ENCODE results near the gene STBD1. TPM values are rescaled to one million over a fixed set of nuclear protein-coding genes. Genes with fewer than 3 reads are reported as not detected.

STBD1 gene
- total RNA-seq, 3 donors from 2014 or later: 11.9 to 34.3 (median 19.7) TPM

GRCh38 chr4:76272582-76272981 is 34.0 kb upstream of the STBD1 start:
- intact Hi-C loops (cut with DNase I, micrococcal nuclease): no loop called here
- Histone ChIP-seq H3K9me3 (no peaks in the 10 kb centered on the region), H3K36me3 (ENCODE audit: low read depth) (no peaks in the 10 kb centered on the region), H3K4me1 (ENCODE audit: low read depth) (peaks cover 4% of the 10 kb centered on the region), H3K4me3 (no peak overlapping the region)
- no peak for TF ChIP-seq CTCF (IDR thresholded peaks at IDR 0.05)
- DNase-seq (no peak), ATAC-seq (no peak)

GRCh38 chr4:76272999-76273398 is 33.5 kb upstream of the STBD1 start:
- H3K9me3 ChIP-seq: no peaks in the 10 kb centered on the region
- H3K4me3 ChIP-seq: no peak overlapping the region
- TF ChIP-seq CTCF (IDR thresholded peaks at IDR 0.05): no peak
- intact Hi-C loops (cut with DNase I, micrococcal nuclease): no loop called here
- DNase-seq: no peak
- H3K36me3 ChIP-seq (ENCODE audit: low read depth): no peaks in the 10 kb centered on the region
- ATAC-seq: no peak
- peaks cover 6% of the 10 kb centered on the region for H3K4me1 ChIP-seq (ENCODE audit: low read depth)

- H3K4me3 ChIP-seq: no peak overlapping the region
- H3K36me3 ChIP-seq (ENCODE audit: low read depth): no peaks in the 10 kb centered on the region
- DNase-seq (no peak), ATAC-seq (no peak)
- H3K4me1 ChIP-seq (ENCODE audit: low read depth): peaks cover 19% of the 10 kb centered on the region
- H3K9me3 ChIP-seq: no peaks in the 10 kb centered on the region
- no peak for TF ChIP-seq CTCF (IDR thresholded peaks at IDR 0.05)
- intact Hi-C loops (cut with DNase I, micrococcal nuclease): no loop called here
Measured at GRCh38 chr4:76275486-76276124, 30.9 kb upstream of the STBD1 start.

GRCh38 chr4:76276813-76277212 is 29.7 kb upstream of the STBD1 start:
- ATAC-seq (no peak), DNase-seq (no peak)
- H3K9me3 ChIP-seq: no peaks in the 10 kb centered on the region
- TF ChIP-seq CTCF (IDR thresholded peaks at IDR 0.05): no peak
- intact Hi-C loops (cut with DNase I, micrococcal nuclease): no loop called here
- H3K4me3 ChIP-seq: no peak overlapping the region
- H3K36me3 ChIP-seq (ENCODE audit: low read depth): no peaks in the 10 kb centered on the region
- peaks cover 25% of the 10 kb centered on the region for H3K4me1 ChIP-seq (ENCODE audit: low read depth)

- ATAC-seq (no peak), DNase-seq (no peak)
- no peak for TF ChIP-seq CTCF (IDR thresholded peaks at IDR 0.05)
- peaks cover 25% of the 10 kb centered on the region for H3K4me1 ChIP-seq (ENCODE audit: low read depth)
- intact Hi-C loops (cut with DNase I, micrococcal nuclease): no loop called here
- no peaks in the 10 kb centered on the region for H3K36me3 ChIP-seq (ENCODE audit: low read depth)
- no peaks in the 10 kb centered on the region for H3K9me3 ChIP-seq
- H3K4me3 ChIP-seq: no peak overlapping the region
Measured at GRCh38 chr4:76277667-76278066, 28.9 kb upstream of the STBD1 start.

- DNase-seq (no peak), ATAC-seq (peak; percentile 71)
- Histone ChIP-seq H3K4me1 (ENCODE audit: low read depth) (peaks cover 27% of the 10 kb centered on the region), H3K4me3 (no peak overlapping the region), H3K36me3 (ENCODE audit: low read depth) (no peaks in the 10 kb centered on the region), H3K9me3 (no peaks in the 10 kb centered on the region)
- no peak for TF ChIP-seq CTCF (IDR thresholded peaks at IDR 0.05)
- intact Hi-C loops (cut with DNase I, micrococcal nuclease): no loop called here
Measured at GRCh38 chr4:76278583-76278982, 27.9 kb upstream of the STBD1 start.

All from mucosa of descending colon (tissue), 3 donors.